Peyer's patch (tissue), 4 donors: ENCODE measurements around the gene POM121C.
"Not testable (repeated sequence)": the region's sequence is repeated elsewhere in the genome, so short reads cannot be mapped to it uniquely, and the experiment has no call there.

Experiments used
- CTCF ChIP-seq, 6 experiments: fragments of 450-650 bp in 4 of 6; fragments of 200-600 bp in 2 of 6; sonication (generic) in 1 of 6; IDR thresholded peaks; one replicate each; pipeline ENCODE4 v1.5.1; 2017 to 2019; ENCODE audit warnings: antibody characterized with exemption in 6 of 6, mild to moderate bottlenecking in 3 of 6, moderate library complexity in 1 of 6
- POLR2A ChIP-seq, 2 donors: fragments of 450-650 bp; IDR thresholded peaks; one replicate each; pipeline ENCODE4 v1.5.1; 2017; ENCODE audit warnings: antibody characterized with exemption in 2 of 2, mild to moderate bottlenecking in 2 of 2, moderate library complexity in 2 of 2

GRCh38 chr7:75410823-75411173 lies 75.3 kb downstream of the POM121C start:
- TF ChIP-seq CTCF, POLR2A (IDR thresholded peaks at IDR 0.05): not testable (repeated sequence)
